ENCODE data around the gene CXCL6.

DNA sequence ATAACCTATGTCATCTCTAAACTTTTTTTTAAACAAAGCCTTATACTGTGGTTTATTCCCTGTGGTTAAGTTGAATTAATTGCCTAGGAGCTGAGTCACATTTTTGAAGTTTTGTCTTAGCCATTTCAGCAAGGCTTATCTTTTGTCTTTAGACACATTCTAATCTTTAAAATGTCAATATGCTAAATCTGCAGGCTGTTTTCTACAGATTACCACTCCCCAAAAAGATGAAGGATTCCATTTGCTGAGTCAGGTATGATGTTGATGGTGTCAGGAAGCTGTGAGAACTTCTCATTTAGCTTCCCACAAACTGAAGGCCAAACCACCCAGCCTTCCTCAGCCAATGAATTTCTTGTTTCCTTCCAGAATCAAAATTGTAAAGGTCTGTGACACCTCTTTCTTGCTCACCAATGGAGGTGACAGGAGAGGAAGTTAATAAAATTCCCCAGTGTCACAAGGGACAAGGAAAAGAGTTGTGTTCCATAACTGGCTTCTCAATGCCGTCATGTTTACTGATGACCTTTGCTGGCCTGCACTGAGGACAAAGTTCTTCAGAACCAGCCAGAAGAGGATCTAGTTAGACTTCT lies 3.7 kb upstream of the CXCL6 start:
- TF ChIP-seq, protein P1, sequence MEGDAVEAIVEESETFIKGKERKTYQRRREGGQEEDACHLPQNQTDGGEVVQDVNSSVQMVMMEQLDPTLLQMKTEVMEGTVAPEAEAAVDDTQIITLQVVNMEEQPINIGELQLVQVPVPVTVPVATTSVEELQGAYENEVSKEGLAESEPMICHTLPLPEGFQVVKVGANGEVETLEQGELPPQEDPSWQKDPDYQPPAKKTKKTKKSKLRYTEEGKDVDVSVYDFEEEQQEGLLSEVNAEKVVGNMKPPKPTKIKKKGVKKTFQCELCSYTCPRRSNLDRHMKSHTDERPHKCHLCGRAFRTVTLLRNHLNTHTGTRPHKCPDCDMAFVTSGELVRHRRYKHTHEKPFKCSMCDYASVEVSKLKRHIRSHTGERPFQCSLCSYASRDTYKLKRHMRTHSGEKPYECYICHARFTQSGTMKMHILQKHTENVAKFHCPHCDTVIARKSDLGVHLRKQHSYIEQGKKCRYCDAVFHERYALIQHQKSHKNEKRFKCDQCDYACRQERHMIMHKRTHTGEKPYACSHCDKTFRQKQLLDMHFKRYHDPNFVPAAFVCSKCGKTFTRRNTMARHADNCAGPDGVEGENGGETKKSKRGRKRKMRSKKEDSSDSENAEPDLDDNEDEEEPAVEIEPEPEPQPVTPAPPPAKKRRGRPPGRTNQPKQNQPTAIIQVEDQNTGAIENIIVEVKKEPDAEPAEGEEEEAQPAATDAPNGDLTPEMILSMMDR (IDR thresholded peaks at IDR 0.05), result no peak
- TF ChIP-seq POLR2A (IDR thresholded peaks at IDR 0.05), result no peak

All from lower leg skin (tissue), 3 donors.